Prostate gland (tissue), 2 donors: Measurements from ENCODE around the gene LDB2. TPM values are rescaled to one million over a fixed set of nuclear protein-coding genes. Genes with fewer than 3 reads are reported as not detected.
"Not testable (repeated sequence)": the region's sequence is repeated elsewhere in the genome, so short reads cannot be mapped to it uniquely, and the experiment has no call there.

Experiments used
- DNase-seq: peaks from one replicate; pipeline ENCODE4 v3.0.0-alpha.2; 2019; ENCODE audit warnings: low spot score
- H3K27ac ChIP-seq, 2 donors: fragments of 200-600 bp; sonication (generic); 2 replicates each; pipeline ENCODE4 v1.5.1; 2017 to 2019
- H3K27me3 ChIP-seq: fragments of 200-600 bp; sonication (generic); replicated peaks from 2 replicates; pipeline ENCODE4 v1.5.1; 2019; ENCODE audit not compliant: insufficient read depth
- H3K36me3 ChIP-seq, 2 donors: fragments of 200-600 bp; sonication (generic); 1 replicate in 1 of 2; 2 replicates in 1 of 2; pipeline versions ENCODE4 v1.5.1 to v1.8.1; 2017 to 2019
- H3K4me1 ChIP-seq: fragments of 200-600 bp; sonication (generic); replicated peaks from 2 replicates; pipeline ENCODE4 v1.5.1; 2019
- H3K4me3 ChIP-seq, 2 donors: fragments of 200-600 bp; sonication (generic); 2 replicates each; pipeline ENCODE4 v1.5.1; 2017 to 2019
- H3K9me3 ChIP-seq: fragments of 200-600 bp; sonication (generic); 2 replicates; pipeline ENCODE4 v1.5.1; 2017
- POLR2A ChIP-seq: fragments of 450-650 bp; IDR thresholded peaks from one replicate; pipeline ENCODE4 v1.6.1; 2016; ENCODE audit warnings: antibody characterized with exemption, mild to moderate bottlenecking
- POLR2AphosphoS5 ChIP-seq: sonication (generic); formaldehyde crosslinking; IDR thresholded peaks from one replicate; pipeline ENCODE4 v1.6.1; 2017; ENCODE audit warnings: antibody characterized with exemption
- WGBS: methylation state at CpG from one replicate; pipeline ENCODE4 v1.1.5; 2018; 5-methylcytosine and 5-hydroxymethylcytosine counted together
- intact Hi-C: fragments of 100-400 bp; cut with DNase I; formaldehyde crosslinking; loops from one replicate; pipeline ENCODE4 v1.14.2; 2022
- total RNA-seq, 2 donors: library from RNA; depleted of rRNA; stranded (reverse); fragments of >200 nt; gene quantifications; one replicate each; pipeline ENCODE4 v1.1.0, GENCODE V29; 2016
- TF ChIP-seq, protein P1 (sequence below), 4 experiments: fragments of 200-600 bp in 2 of 4; fragments of 450-650 bp in 2 of 4; sonication (generic) in 2 of 4; IDR thresholded peaks; 1 replicate in 3 of 4; 2 replicates in 1 of 4; pipeline ENCODE4 v1.5.1; 2016 to 2019; ENCODE audit warnings: antibody characterized with exemption in 4 of 4, mild to moderate bottlenecking in 2 of 4, moderate library complexity in 2 of 4

LDB2 gene
- total RNA-seq, 2 donors from 2014 or later = 6.0 to 37.7 TPM

GRCh38 chr4:16573206-16573605 is 325.2 kb downstream of the LDB2 start:
- no peak for DNase-seq
- intact Hi-C loops = no loop called here
- H3K4me3 ChIP-seq = no peak overlapping the region
- no peak for TF ChIP-seq POLR2A
- TF ChIP-seq, protein P1, sequence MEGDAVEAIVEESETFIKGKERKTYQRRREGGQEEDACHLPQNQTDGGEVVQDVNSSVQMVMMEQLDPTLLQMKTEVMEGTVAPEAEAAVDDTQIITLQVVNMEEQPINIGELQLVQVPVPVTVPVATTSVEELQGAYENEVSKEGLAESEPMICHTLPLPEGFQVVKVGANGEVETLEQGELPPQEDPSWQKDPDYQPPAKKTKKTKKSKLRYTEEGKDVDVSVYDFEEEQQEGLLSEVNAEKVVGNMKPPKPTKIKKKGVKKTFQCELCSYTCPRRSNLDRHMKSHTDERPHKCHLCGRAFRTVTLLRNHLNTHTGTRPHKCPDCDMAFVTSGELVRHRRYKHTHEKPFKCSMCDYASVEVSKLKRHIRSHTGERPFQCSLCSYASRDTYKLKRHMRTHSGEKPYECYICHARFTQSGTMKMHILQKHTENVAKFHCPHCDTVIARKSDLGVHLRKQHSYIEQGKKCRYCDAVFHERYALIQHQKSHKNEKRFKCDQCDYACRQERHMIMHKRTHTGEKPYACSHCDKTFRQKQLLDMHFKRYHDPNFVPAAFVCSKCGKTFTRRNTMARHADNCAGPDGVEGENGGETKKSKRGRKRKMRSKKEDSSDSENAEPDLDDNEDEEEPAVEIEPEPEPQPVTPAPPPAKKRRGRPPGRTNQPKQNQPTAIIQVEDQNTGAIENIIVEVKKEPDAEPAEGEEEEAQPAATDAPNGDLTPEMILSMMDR (IDR thresholded peaks at IDR 0.05) = no peak
- TF ChIP-seq POLR2AphosphoS5 = no peak
- no peaks in the 10 kb centered on the region for H3K9me3 ChIP-seq
- H3K36me3 ChIP-seq = no peaks in the 10 kb centered on the region
- H3K27ac ChIP-seq = no peak overlapping the region
- H3K27me3 ChIP-seq = no peaks in the 10 kb centered on the region
- H3K4me1 ChIP-seq = no peaks in the 10 kb centered on the region
- WGBS = 77% methylated on average over 4 of the region's 4 CpGs

GRCh38 chr4:16572631-16573030 is 325.8 kb downstream of the LDB2 start:
- intact Hi-C loops = no loop called here
- 83% methylated on average over 4 of the region's 4 CpGs for WGBS
- H3K27ac ChIP-seq = no peak overlapping the region
- DNase-seq = no peak
- H3K4me1 ChIP-seq = no peaks in the 10 kb centered on the region
- H3K36me3 ChIP-seq = no peaks in the 10 kb centered on the region
- no peaks in the 10 kb centered on the region for H3K27me3 ChIP-seq
- H3K9me3 ChIP-seq = no peaks in the 10 kb centered on the region
- TF ChIP-seq, protein P1 (IDR thresholded peaks at IDR 0.05) = no peak
- no peak for TF ChIP-seq POLR2A
- no peak for TF ChIP-seq POLR2AphosphoS5
- H3K4me3 ChIP-seq = no peak overlapping the region

DNA sequence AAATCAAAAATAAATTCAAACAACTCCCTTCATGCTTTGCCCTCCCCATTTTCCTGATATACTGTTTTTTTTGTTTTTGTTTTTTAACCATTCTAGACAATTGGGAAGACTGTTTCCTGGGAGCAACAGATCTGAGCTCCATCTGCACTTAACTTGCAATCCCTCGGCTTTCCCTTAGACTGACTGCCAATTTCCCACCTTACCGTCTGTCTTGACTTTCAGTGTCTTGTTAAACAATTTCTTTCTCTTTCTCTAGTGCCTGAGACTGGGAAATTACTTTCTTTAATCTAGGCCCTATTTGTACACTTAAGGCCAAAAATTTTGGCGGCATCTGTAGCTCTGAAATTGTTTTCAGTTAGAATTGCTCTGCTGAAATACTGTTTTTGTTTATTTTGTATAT is 326.3 kb downstream of the LDB2 start:
- intact Hi-C loops = no loop called here
- WGBS = 76% methylated on average over 3 of the region's 3 CpGs
- DNase-seq = no peak

GRCh38 chr4:16569790-16570189 is 328.7 kb downstream of the LDB2 start:
- Histone ChIP-seq H3K4me1 (no peaks in the 10 kb centered on the region), H3K36me3 (no peaks in the 10 kb centered on the region), H3K9me3 (no peaks in the 10 kb centered on the region), H3K27me3 (no peaks in the 10 kb centered on the region), H3K27ac (no peak overlapping the region), H3K4me3 (no peak overlapping the region)
- intact Hi-C loops = no loop called here
- DNase-seq = no peak
- 81% methylated on average over 2 of the region's 2 CpGs for WGBS
- TF ChIP-seq, protein P1 (IDR thresholded peaks at IDR 0.05) = no peak
- TF ChIP-seq POLR2AphosphoS5 (no peak), POLR2A (no peak)

More for the DNA sequence above, 326.3 kb downstream of the LDB2 start:
- Histone ChIP-seq H3K4me1 (no peaks in the 10 kb centered on the region), H3K27me3 (no peaks in the 10 kb centered on the region), H3K27ac (no peak overlapping the region), H3K4me3 (no peak overlapping the region), H3K9me3 (no peaks in the 10 kb centered on the region), H3K36me3 (no peaks in the 10 kb centered on the region)
- no peak for TF ChIP-seq POLR2AphosphoS5
- TF ChIP-seq, protein P1 (IDR thresholded peaks at IDR 0.05) = no peak
- TF ChIP-seq POLR2A = no peak

DNA sequence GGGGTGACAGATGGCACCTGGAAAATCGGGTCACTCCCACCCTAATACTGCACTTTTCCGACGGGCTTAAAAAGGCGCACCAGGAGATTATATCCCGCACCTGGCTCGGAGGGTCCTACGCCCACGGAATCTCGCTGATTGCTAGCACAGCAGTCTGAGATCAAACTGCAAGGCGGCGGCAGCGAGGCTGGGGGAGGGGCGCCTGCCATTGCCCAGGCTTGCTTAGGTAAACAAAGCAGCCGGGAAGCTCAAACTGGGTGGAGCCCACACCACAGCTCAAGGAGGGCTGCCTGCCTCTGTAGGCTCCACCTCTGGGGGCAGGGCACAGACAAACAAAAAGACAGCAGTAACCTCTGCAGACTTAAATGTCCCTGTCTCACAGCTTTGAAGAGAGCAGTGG is 341.1 kb downstream of the LDB2 start:
- H3K4me1 ChIP-seq, H3K9me3 ChIP-seq, H3K27me3 ChIP-seq, H3K27ac ChIP-seq, H3K36me3 ChIP-seq, DNase-seq, H3K4me3 ChIP-seq, intact Hi-C loops: not testable (repeated sequence)
- 84% methylated on average over 14 of the region's 14 CpGs for WGBS
